CD4-positive, CD25-positive, alpha-beta regulatory T cell (primary cell): ENCODE data around the gene SLC23A2. TPM values are rescaled to one million over a fixed set of nuclear protein-coding genes. Genes with fewer than 3 reads are reported as not detected.

ENCODE experiments used
- ATAC-seq, 2 donors: fragments of 150-1000 bp; cut with Tn5 transposase; one replicate each; pipeline ENCODE4 v1.10.0; 2021; ENCODE audit warnings: low read depth in 2 of 2, moderate number of reproducible peaks in 2 of 2, moderate library complexity in 1 of 2
- DNase-seq, 3 donors: peaks; one replicate each; pipeline versions ENCODE4 v3.0.0 to v3.0.0-alpha.2; 2012 to 2022; ENCODE audit warnings: mixed read lengths in 1 of 3
- H3K27ac ChIP-seq: one replicate; pipeline ENCODE4 v1.7.0; 2013; ENCODE audit warnings: mild to moderate bottlenecking, low read length; ENCODE audit not compliant: insufficient read depth, poor library complexity, severe bottlenecking
- H3K27me3 ChIP-seq: one replicate; pipeline ENCODE4 v1.7.0; 2013; ENCODE audit warnings: low read length; ENCODE audit not compliant: control insufficient read depth, insufficient read depth
- H3K36me3 ChIP-seq: one replicate; pipeline ENCODE4 v1.7.0; 2013; ENCODE audit warnings: mild to moderate bottlenecking, low read length, moderate library complexity; ENCODE audit not compliant: control insufficient read depth, insufficient read depth
- H3K4me1 ChIP-seq: 2 replicates; pipeline ENCODE4 v1.7.0; 2013; ENCODE audit warnings: mild to moderate bottlenecking, low read length; ENCODE audit not compliant: insufficient read depth, control insufficient read depth, poor library complexity, severe bottlenecking
- H3K4me3 ChIP-seq: one replicate; pipeline ENCODE4 v1.7.0; 2013; ENCODE audit warnings: low read depth, mild to moderate bottlenecking, low read length, moderate library complexity
- H3K9me3 ChIP-seq, 2 experiments: 1 replicate in 1 of 2; 2 replicates in 1 of 2; pipeline ENCODE4 v1.7.0; 2013; ENCODE audit warnings: low read length in 2 of 2, mild to moderate bottlenecking in 1 of 2, moderate library complexity in 1 of 2; ENCODE audit not compliant: control insufficient read depth in 2 of 2
- H3K27ac Mint-ChIP-seq, 3 donors: one replicate each; pipeline ENCODE4 v1.8.0; 2020 to 2022; ENCODE audit warnings: mild to moderate bottlenecking in 3 of 3, mixed read lengths in 3 of 3, moderate library complexity in 2 of 3
- H3K27me3 Mint-ChIP-seq: one replicate; pipeline ENCODE4 v1.8.0; 2022; ENCODE audit warnings: mild to moderate bottlenecking, mixed read lengths
- H3K36me3 Mint-ChIP-seq: one replicate; pipeline ENCODE4 v1.8.0; 2020; ENCODE audit warnings: mixed read lengths
- H3K4me1 Mint-ChIP-seq, 4 donors: one replicate each; pipeline ENCODE4 v1.8.0; 2020 to 2022; ENCODE audit warnings: mixed read lengths in 4 of 4, mild to moderate bottlenecking in 1 of 4
- H3K4me3 Mint-ChIP-seq, 4 donors: one replicate each; pipeline ENCODE4 v1.8.0; 2020 to 2022; ENCODE audit warnings: mild to moderate bottlenecking in 4 of 4, mixed read lengths in 4 of 4, moderate library complexity in 3 of 4
- H3K9me3 Mint-ChIP-seq, 7 donors: one replicate each; pipeline ENCODE4 v1.8.0; 2020 to 2022; ENCODE audit warnings: mixed read lengths in 7 of 7, mild to moderate bottlenecking in 3 of 7, moderate library complexity in 2 of 7
- polyA plus RNA-seq, 4 donors: library from polyadenylated mRNA; unstranded; fragments of 300-500 nt; fragmentation: Illumina TruSeq; gene quantifications; one replicate each; pipeline ENCODE4 v1.2.3, GENCODE V29; 2021
- total RNA-seq: library from RNA; stranded (reverse); gene quantifications from one replicate; pipeline ENCODE4 v1.2.3, GENCODE V29; 2022

The SLC23A2 gene
- 19.6 TPM for total RNA-seq
- polyA plus RNA-seq, result 1 to 10 TPM; 3.7 to 5.2 (median 4.3) TPM

- Histone ChIP-seq H3K4me1 (peaks cover 24% of the 10 kb centered on the region), H3K27me3 (no peaks in the 10 kb centered on the region), H3K27ac (no peak within 1 kb of the TSS), H3K9me3 (no peaks in the 10 kb centered on the region), H3K36me3 (no peaks in the 10 kb centered on the region), H3K4me3 (peak within 1 kb of the TSS; percentile 78)
- peak within 1 kb of the TSS; percentile 93 to 98 (median 95) for H3K4me3 Mint-ChIP-seq
- H3K9me3 Mint-ChIP-seq, result peaks cover 0 to 1% (median 0%) of the 10 kb centered on the region in 7 donors
- peak within 1 kb of the TSS; percentile 90 to 96 (median 94) for H3K27ac Mint-ChIP-seq
- peaks cover 5 to 41% (median 23%) of the 10 kb centered on the region in 4 donors for H3K4me1 Mint-ChIP-seq
- ATAC-seq, result peak; percentile 81 to 82
- no peaks in the 10 kb centered on the region for H3K36me3 Mint-ChIP-seq
- H3K27me3 Mint-ChIP-seq, result no peaks in the 10 kb centered on the region
- DNase-seq, result peak; percentile 46 to 67 (median 61)
Measured at GRCh38 chr20:5001174-5002076, at the start of gene SLC23A2. Gene SLC23A2, minus strand, starts transcription at chr20:5001510. Its CDS starts 68,948 bp downstream, at chr20:4932562.

GRCh38 chr20:5046656-5047339 is 45.5 kb upstream of the SLC23A2 start:
- Histone ChIP-seq H3K27ac (no peak overlapping the region), H3K36me3 (no peaks in the 10 kb centered on the region), H3K4me3 (no peak overlapping the region), H3K27me3 (no peaks in the 10 kb centered on the region), H3K4me1 (no peaks in the 10 kb centered on the region), H3K9me3 (no peaks in the 10 kb centered on the region)
- ATAC-seq, result no peak
- H3K36me3 Mint-ChIP-seq, result no peaks in the 10 kb centered on the region
- peaks cover 0 to 2% (median 0%) of the 10 kb centered on the region in 4 donors for H3K4me1 Mint-ChIP-seq
- no peak overlapping the region for H3K27ac Mint-ChIP-seq
- H3K4me3 Mint-ChIP-seq, result no peak overlapping the region
- peaks cover 0 to 3% (median 0%) of the 10 kb centered on the region in 7 donors for H3K9me3 Mint-ChIP-seq
- H3K27me3 Mint-ChIP-seq, result peaks cover 23% of the 10 kb centered on the region
- DNase-seq, result no peak

GRCh38 chr20:5045906-5046305 is 44.6 kb upstream of the SLC23A2 start:
- Mint-ChIP-seq H3K36me3 (no peaks in the 10 kb centered on the region), H3K27me3 (peaks cover 23% of the 10 kb centered on the region), H3K27ac (no peak overlapping the region), H3K4me3 (no peak overlapping the region), H3K9me3 (peaks cover 0 to 3% (median 0%) of the 10 kb centered on the region in 7 donors), H3K4me1 (peaks cover 0 to 2% (median 0%) of the 10 kb centered on the region in 4 donors)
- DNase-seq (no peak), ATAC-seq (no peak)
- no peaks in the 10 kb centered on the region for H3K36me3 ChIP-seq
- no peaks in the 10 kb centered on the region for H3K27me3 ChIP-seq
- H3K4me3 ChIP-seq, result no peak overlapping the region
- H3K9me3 ChIP-seq, result no peaks in the 10 kb centered on the region
- no peak overlapping the region for H3K27ac ChIP-seq
- H3K4me1 ChIP-seq, result no peaks in the 10 kb centered on the region

GRCh38 chr20:5044075-5044620 is 42.8 kb upstream of the SLC23A2 start:
- no peaks in the 10 kb centered on the region for H3K36me3 ChIP-seq
- H3K36me3 Mint-ChIP-seq, result no peaks in the 10 kb centered on the region
- no peak overlapping the region for H3K4me3 ChIP-seq
- no peaks in the 10 kb centered on the region for H3K27me3 ChIP-seq
- H3K4me1 ChIP-seq, result no peaks in the 10 kb centered on the region
- no peak overlapping the region for H3K4me3 Mint-ChIP-seq
- H3K27me3 Mint-ChIP-seq, result peaks cover 21% of the 10 kb centered on the region
- DNase-seq (no peak), ATAC-seq (no peak)
- H3K9me3 ChIP-seq, result no peaks in the 10 kb centered on the region
- H3K27ac Mint-ChIP-seq, result no peak overlapping the region
- H3K9me3 Mint-ChIP-seq, result peaks cover 0 to 3% (median 0%) of the 10 kb centered on the region in 7 donors
- peaks cover 0 to 3% (median 0%) of the 10 kb centered on the region in 4 donors for H3K4me1 Mint-ChIP-seq
- no peak overlapping the region for H3K27ac ChIP-seq

GRCh38 chr20:5041433-5041832 is 40.1 kb upstream of the SLC23A2 start:
- Histone ChIP-seq H3K4me1 (no peaks in the 10 kb centered on the region), H3K27ac (no peak overlapping the region), H3K9me3 (no peaks in the 10 kb centered on the region), H3K36me3 (no peaks in the 10 kb centered on the region), H3K4me3 (no peak overlapping the region), H3K27me3 (no peaks in the 10 kb centered on the region)
- Mint-ChIP-seq H3K9me3 (peaks cover 0 to 3% (median 0%) of the 10 kb centered on the region in 7 donors), H3K27me3 (peaks cover 16% of the 10 kb centered on the region), H3K36me3 (no peaks in the 10 kb centered on the region), H3K27ac (no peak overlapping the region), H3K4me1 (peaks cover 0 to 3% (median 0%) of the 10 kb centered on the region in 4 donors), H3K4me3 (no peak overlapping the region)
- DNase-seq, result no peak
- no peak for ATAC-seq

- no peak for ATAC-seq
- H3K4me3 ChIP-seq, result no peak overlapping the region
- no peaks in the 10 kb centered on the region for H3K27me3 ChIP-seq
- H3K36me3 ChIP-seq, result no peaks in the 10 kb centered on the region
- H3K27me3 Mint-ChIP-seq, result peaks cover 15% of the 10 kb centered on the region
- peaks cover 0 to 3% (median 0%) of the 10 kb centered on the region in 4 donors for H3K4me1 Mint-ChIP-seq
- H3K9me3 ChIP-seq, result no peaks in the 10 kb centered on the region
- no peaks in the 10 kb centered on the region for H3K36me3 Mint-ChIP-seq
- no peak overlapping the region for H3K4me3 Mint-ChIP-seq
- no peak for DNase-seq
- no peak overlapping the region for H3K27ac ChIP-seq
- no peak overlapping the region for H3K27ac Mint-ChIP-seq
- no peaks in the 10 kb centered on the region for H3K4me1 ChIP-seq
- H3K9me3 Mint-ChIP-seq, result no peaks in the 10 kb centered on the region
Measured at GRCh38 chr20:5040345-5040744, 39.0 kb upstream of the SLC23A2 start.

GRCh38 chr20:5039889-5040288 is 38.6 kb upstream of the SLC23A2 start:
- no peaks in the 10 kb centered on the region for H3K9me3 Mint-ChIP-seq
- H3K4me3 Mint-ChIP-seq, result no peak overlapping the region
- H3K4me1 Mint-ChIP-seq, result peaks cover 0 to 3% (median 0%) of the 10 kb centered on the region in 4 donors
- DNase-seq (no peak), ATAC-seq (no peak)
- no peak overlapping the region for H3K27ac Mint-ChIP-seq
- H3K36me3 ChIP-seq, result no peaks in the 10 kb centered on the region
- H3K27me3 ChIP-seq, result no peaks in the 10 kb centered on the region
- H3K4me1 ChIP-seq, result no peaks in the 10 kb centered on the region
- no peak overlapping the region for H3K4me3 ChIP-seq
- no peaks in the 10 kb centered on the region for H3K36me3 Mint-ChIP-seq
- no peak overlapping the region for H3K27ac ChIP-seq
- peaks cover 18% of the 10 kb centered on the region for H3K27me3 Mint-ChIP-seq
- no peaks in the 10 kb centered on the region for H3K9me3 ChIP-seq
